ENCODE data around the gene RCC2. TPM values are rescaled to one million over a fixed set of nuclear protein-coding genes. Genes with fewer than 3 reads are reported as not detected.

The RCC2 gene
- total RNA-seq, 2 donors from 2014 or later = 112 to 181 TPM

DNA sequence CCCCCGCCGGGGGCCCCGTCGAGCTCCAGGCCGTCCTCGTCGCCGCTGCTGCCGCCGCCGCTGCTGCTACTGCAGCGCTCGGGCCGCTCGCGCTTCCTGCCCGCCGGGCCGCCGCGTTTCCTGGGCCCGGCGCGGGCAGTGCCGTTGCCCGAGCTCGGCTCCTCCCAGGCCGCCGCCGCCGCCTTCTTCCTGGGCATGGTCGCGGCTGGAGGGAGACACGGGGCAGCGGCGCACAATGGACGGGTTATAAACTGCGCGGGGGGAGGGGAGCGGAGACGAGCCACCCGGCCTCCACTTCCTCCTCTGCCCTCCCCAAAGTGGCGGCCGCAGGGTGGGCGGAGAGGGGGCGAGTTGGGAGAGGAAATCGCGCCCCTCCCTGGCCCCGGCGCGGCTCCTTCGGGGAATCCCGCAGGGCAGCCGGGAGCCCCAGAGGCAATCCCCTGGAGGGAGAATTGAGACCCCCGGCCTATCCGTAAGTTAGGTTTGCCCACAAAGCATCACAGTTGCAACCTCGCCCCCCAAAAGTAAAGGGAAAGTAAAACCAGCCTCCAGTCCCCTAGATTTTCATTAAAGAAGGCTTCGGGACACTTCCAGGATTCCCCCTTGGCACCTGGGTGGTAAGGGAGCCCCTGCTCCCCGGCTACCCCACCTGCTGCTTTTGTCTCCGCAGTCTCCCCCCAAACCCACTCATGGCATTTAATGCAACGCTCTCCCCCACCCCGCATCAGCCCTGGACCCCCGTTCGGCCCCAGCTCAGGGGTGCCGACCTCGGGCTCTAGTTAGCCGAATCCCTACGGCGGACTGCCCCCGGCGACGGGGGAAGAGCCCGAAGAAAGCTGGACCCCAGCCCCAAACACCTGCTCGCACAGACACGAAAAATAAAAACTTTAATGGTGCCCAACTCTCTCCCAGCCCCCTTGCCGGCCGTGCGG is 893 bp downstream of the RCC2 start:
- ATAC-seq (peak; percentile 76 to 84), DNase-seq (ENCODE audit: low spot score) (peak; percentile 89)
- Mint-ChIP-seq H3K27me3 (peaks cover 8 to 10% of the 10 kb centered on the region in 2 donors), H3K4me1 (ENCODE audit: low read depth in 2 of 2) (peaks cover 5 to 27% of the 10 kb centered on the region in 2 donors), H3K4me3 (peak overlapping the region; percentile 93), H3K36me3 (no peaks in the 10 kb centered on the region), H3K27ac (peak overlapping the region; percentile 89 to 94), H3K9me3 (no peaks in the 10 kb centered on the region)

DNA sequence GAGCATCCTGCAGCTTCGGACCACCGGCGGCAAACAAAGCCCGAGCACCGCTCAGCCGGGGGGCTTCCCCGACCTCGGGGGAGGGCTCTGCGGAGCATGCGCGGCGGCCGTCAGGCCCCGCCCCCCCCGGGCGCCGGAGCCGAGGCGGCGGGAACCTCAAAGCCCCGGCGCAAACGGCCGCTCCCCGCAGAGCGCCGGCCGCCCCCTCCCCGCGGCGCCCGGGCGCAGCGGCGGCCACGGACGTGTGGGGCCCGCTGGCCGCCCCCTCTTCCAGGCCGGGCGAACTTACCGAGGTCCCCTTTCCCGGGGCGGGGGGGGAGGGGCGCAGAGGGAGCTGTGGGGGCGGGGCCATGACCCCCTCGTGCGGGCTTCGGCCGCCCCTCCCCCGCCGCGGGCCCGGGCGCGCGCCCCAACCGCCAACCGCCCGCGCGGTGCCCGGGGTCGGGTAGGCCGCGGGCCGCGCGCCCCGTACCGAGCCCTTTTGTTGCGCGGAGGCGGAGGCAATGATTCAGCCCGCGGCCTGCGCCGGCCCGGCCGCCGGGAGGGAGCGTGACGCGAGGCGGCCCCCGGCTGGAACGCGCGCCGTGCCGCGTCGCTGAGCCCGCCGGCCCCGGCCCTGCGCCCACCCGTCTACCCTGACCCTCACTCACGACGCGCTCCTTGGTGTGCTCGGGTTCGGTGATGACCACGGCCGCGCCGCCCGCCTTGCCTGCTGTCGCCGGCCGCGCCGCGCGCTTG is 1.7 kb downstream of the RCC2 start:
- peaks cover 5 to 27% of the 10 kb centered on the region in 2 donors for H3K4me1 Mint-ChIP-seq (ENCODE audit: low read depth in 2 of 2)

DNA sequence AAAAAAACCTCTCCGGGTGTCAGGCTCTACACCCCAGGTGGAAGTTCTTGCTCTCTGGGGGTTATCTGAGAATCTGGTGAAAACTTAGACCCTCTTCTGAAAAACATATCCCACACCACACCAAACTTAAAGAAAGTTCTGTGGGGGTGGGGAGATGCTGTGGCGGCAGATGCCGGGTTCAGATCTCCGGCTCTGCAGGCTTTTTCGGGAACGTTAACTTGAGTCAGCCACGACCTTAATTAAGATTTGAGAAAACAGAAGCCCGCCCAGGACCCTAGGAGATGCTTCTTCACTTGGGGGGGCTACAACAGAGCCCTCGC is 2.3 kb downstream of the RCC2 start:
- no peaks in the 10 kb centered on the region for H3K36me3 Mint-ChIP-seq

More for the DNA sequence above, 1.7 kb downstream of the RCC2 start:
- H3K27ac Mint-ChIP-seq = peak overlapping the region in 1 of 2 donors; percentile 37
- DNase-seq (ENCODE audit: low spot score) (peak; percentile 63), ATAC-seq (peak; percentile 65 to 71)
- H3K4me3 Mint-ChIP-seq = peak overlapping the region; percentile 77
- H3K9me3 Mint-ChIP-seq = no peaks in the 10 kb centered on the region
- no peaks in the 10 kb centered on the region for H3K36me3 Mint-ChIP-seq
- peaks cover 0 to 8% of the 10 kb centered on the region in 2 donors for H3K27me3 Mint-ChIP-seq

DNA sequence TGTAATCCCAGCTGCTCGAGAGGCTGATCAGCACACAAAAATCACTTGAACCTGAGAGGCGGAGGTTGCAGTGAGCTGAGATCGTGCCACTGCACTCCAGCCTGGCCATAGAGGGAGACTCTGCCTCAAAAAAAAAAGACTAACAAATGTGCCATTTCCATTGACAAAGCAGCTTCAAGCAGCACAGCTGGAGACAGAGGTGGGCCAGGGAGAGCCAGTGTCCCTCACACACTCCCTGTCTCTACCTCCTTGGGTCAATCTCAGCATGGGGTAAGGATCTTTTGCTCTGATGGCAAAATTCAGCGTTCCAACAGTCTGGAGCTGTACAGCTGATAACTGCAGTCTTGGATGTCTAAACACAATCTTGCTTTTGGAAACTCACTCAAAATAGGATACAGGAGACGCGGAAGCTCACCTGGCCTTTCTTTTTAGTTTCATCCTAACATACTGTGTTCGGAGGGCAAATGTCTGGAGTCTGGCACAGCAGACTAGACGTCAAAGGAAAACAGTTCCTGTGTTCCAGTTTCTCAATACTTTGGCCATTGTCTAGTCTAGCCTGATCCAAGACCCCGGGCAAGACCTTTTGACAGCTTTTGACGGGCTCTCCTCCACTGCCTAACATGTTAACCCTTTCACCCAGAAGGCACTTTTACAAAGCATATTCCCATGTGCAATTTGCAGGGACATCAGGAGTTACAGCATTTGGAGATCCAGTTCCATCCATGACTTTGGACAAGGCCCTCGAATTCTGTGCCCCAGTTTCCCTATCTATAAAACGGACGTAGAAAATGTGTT is 2.9 kb downstream of the RCC2 start:
- Mint-ChIP-seq H3K4me1 (ENCODE audit: low read depth in 2 of 2) (peaks cover 8 to 33% of the 10 kb centered on the region in 2 donors), H3K27me3 (peaks cover 0 to 8% of the 10 kb centered on the region in 2 donors), H3K4me3 (peak overlapping the region; percentile 77), H3K27ac (peak overlapping the region in 1 of 2 donors; percentile 37), H3K36me3 (no peaks in the 10 kb centered on the region), H3K9me3 (no peaks in the 10 kb centered on the region)
- ATAC-seq = no peak
- no peak for DNase-seq (ENCODE audit: low spot score)

More for the DNA sequence above, 2.3 kb downstream of the RCC2 start:
- DNase-seq (ENCODE audit: low spot score) = no peak
- peaks cover 0 to 8% of the 10 kb centered on the region in 2 donors for H3K27me3 Mint-ChIP-seq
- H3K27ac Mint-ChIP-seq = peak overlapping the region in 1 of 2 donors; percentile 37
- peak overlapping the region; percentile 77 for H3K4me3 Mint-ChIP-seq
- peaks cover 5 to 31% of the 10 kb centered on the region in 2 donors for H3K4me1 Mint-ChIP-seq (ENCODE audit: low read depth in 2 of 2)
- H3K9me3 Mint-ChIP-seq = no peaks in the 10 kb centered on the region
- ATAC-seq = no peak

DNA sequence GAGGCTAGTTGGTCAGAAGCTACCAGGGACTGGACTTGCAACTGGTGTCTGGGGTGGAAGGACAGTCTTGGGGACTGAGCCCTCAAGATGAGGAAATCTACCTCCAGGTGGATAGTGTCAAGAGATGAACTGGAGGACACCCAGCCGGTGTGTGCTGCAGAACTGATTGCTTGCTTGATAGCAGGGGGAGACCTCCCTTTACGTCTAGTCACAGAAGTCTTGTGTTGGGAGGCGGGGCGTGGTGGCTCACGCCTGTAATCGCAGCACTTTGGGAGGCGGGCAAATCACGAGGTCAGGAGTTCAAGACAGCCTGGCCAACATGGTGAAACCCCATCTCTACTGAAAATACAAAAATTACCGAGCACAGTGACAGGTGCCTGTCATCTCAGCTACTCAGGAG is 4.9 kb downstream of the RCC2 start:
- no peaks in the 10 kb centered on the region for H3K9me3 Mint-ChIP-seq
- H3K27ac Mint-ChIP-seq = no peak overlapping the region
- peaks cover 17 to 37% of the 10 kb centered on the region in 2 donors for H3K4me1 Mint-ChIP-seq (ENCODE audit: low read depth in 2 of 2)
- no peaks in the 10 kb centered on the region for H3K36me3 Mint-ChIP-seq
- H3K4me3 Mint-ChIP-seq = no peak overlapping the region
- DNase-seq (ENCODE audit: low spot score) = no peak
- H3K27me3 Mint-ChIP-seq = no peaks in the 10 kb centered on the region
- ATAC-seq = no peak

DNA sequence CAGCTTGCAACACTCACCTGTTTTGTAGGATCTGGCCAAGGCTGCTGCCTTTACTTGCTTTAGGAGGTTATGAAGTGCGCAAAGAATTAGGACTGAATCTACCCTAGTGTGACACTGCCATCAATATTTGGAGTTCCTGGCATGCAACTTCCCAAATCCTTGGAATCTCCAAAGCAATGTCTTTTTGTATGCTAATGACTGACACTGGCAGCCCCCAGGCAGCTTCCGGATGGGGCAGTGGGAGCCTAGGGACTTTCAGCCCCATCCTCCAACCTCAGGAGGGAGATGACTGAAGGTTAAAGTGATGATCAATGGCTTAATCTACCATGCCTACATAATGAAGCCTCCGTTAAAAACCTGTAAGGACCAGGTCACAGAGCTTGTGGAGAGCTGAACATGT is 5.5 kb downstream of the RCC2 start:
- no peak overlapping the region for H3K27ac Mint-ChIP-seq

DNA sequence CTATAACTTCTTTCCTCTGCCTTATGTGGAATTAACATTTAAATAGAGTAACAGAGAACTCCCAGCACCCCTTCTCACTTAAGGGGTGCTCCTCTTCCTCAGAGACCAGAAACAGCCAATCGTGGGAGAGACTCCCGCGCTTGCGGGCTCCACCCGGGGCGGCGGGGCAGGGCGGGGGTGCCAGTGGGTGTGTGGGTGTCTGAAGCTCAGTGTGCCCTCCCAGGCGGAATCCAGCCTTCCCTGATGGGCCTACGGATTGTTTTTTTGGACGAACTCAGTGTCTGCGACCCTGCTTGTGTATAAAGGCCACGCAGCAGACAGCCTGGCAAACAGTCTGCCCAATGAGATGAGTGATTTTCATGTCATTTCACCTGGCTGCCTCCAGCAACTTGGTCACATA is 6.2 kb downstream of the RCC2 start:
- ATAC-seq = no peak
- Mint-ChIP-seq H3K36me3 (peaks cover 6% of the 10 kb centered on the region), H3K4me1 (ENCODE audit: low read depth in 2 of 2) (peaks cover 27 to 49% of the 10 kb centered on the region in 2 donors), H3K27me3 (no peaks in the 10 kb centered on the region), H3K9me3 (no peaks in the 10 kb centered on the region), H3K4me3 (no peak overlapping the region), H3K27ac (no peak overlapping the region)
- no peak for DNase-seq (ENCODE audit: low spot score)

More for the DNA sequence above, 5.5 kb downstream of the RCC2 start:
- DNase-seq (ENCODE audit: low spot score) = no peak
- no peaks in the 10 kb centered on the region for H3K36me3 Mint-ChIP-seq
- no peak overlapping the region for H3K4me3 Mint-ChIP-seq
- no peak for ATAC-seq
- H3K9me3 Mint-ChIP-seq = no peaks in the 10 kb centered on the region
- H3K27me3 Mint-ChIP-seq = no peaks in the 10 kb centered on the region
- H3K4me1 Mint-ChIP-seq (ENCODE audit: low read depth in 2 of 2) = peaks cover 23 to 42% of the 10 kb centered on the region in 2 donors

DNA sequence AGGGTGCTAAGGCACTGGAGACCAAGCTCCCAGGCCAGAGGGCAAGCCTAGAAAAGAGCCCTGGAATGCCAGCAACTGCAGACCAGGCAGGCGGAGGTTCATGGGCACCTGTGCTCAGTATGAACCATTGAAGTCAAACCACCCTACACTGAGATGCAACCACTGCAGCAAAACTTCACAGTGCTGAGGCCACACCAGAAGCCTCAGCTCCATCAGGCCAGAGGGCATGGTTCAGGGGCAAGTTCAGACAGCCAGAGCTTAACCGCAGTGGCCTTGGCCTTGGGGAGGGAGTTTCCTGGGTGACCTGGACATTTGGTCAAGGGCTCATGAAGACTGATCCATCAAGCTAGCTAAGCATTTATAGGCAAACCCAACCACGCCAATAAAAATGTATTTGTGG is 7.1 kb downstream of the RCC2 start:
- H3K4me1 Mint-ChIP-seq (ENCODE audit: low read depth in 2 of 2) = peaks cover 27 to 49% of the 10 kb centered on the region in 2 donors
- H3K36me3 Mint-ChIP-seq = peaks cover 6% of the 10 kb centered on the region
- DNase-seq (ENCODE audit: low spot score) (no peak), ATAC-seq (peak in 1 of 2 donors; percentile 29)
- no peak overlapping the region for H3K27ac Mint-ChIP-seq
- H3K27me3 Mint-ChIP-seq = no peaks in the 10 kb centered on the region
- H3K4me3 Mint-ChIP-seq = no peak overlapping the region
- no peaks in the 10 kb centered on the region for H3K9me3 Mint-ChIP-seq

DNA sequence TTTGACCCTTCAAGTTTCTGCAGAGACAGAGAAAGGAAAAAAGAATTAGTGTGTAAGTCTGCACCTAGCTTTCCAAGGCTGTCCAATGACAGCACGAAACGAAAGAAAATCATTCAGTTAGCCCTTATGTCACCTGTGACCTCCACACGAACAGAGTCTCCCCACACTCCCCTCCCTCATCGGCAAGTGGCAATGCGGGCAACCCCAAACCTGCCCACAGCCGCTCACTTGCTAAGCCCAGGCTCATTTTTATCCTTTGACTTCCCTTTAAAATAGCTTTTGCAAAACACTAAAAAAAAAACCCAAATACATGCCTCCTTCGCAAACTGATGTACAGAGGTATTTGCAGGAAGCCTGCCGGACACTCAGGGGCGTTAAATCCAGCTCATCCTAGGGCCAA is 10.3 kb downstream of the RCC2 start:
- peaks cover 21% of the 10 kb centered on the region for H3K36me3 Mint-ChIP-seq
- ATAC-seq = peak in 1 of 2 donors; percentile 55
- DNase-seq (ENCODE audit: low spot score) = no peak
- no peak overlapping the region for H3K27ac Mint-ChIP-seq
- peak overlapping the region; percentile 62 for H3K4me3 Mint-ChIP-seq
- no peaks in the 10 kb centered on the region for H3K9me3 Mint-ChIP-seq
- no peaks in the 10 kb centered on the region for H3K27me3 Mint-ChIP-seq
- peaks cover 30 to 39% of the 10 kb centered on the region in 2 donors for H3K4me1 Mint-ChIP-seq (ENCODE audit: low read depth in 2 of 2)

DNA sequence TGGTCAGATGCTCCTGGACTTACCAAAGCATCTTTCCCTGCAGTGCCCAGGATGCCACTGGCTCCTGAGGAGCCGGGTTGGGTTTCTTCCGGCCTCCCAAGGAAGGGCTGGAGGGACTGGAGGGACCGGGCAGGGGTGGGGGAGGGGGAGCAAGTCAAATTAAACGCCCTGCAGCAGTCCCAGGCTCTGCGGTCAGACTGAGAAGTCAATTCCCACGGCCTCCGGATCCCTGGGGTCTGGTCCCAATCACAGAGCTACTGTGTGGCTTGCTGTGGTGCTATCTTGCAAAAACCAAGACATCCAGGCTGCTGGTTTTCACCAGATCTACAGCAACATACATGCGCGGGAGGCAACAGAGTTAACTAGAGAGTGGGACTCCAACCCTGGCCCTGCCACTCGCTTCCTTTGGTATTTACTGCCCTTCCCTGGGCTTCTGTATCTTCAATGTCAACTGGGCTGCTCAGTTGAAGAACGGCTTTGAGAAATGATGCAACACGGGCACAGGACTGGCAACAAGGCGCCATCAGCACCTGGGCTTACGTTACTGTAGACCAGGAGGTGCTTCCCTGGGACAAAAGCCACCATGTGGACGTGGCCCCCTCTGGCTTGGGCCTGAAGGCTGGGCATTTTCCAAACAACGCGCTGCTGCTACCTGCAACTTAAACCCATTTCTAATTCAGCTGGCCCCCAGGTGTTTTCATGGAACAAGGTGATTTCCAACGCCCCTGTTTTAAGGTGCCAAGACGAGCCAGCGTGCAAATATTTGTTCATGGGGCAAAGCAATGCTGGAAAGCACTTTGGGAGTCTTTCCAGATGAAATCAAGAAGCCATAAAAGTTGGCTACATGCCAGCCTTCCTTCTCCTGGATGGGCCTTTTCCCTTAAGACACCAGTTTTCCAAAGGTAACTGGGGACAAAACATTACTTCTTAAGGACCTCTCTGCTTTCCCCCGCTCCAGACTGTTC is 11.5 kb downstream of the RCC2 start:
- Mint-ChIP-seq H3K27ac (no peak overlapping the region), H3K4me1 (ENCODE audit: low read depth in 2 of 2) (peaks cover 42% of the 10 kb centered on the region in 2 donors), H3K9me3 (no peaks in the 10 kb centered on the region), H3K27me3 (no peaks in the 10 kb centered on the region), H3K36me3 (peaks cover 31% of the 10 kb centered on the region), H3K4me3 (no peak overlapping the region)
- ATAC-seq (no peak), DNase-seq (ENCODE audit: low spot score) (no peak)

DNA sequence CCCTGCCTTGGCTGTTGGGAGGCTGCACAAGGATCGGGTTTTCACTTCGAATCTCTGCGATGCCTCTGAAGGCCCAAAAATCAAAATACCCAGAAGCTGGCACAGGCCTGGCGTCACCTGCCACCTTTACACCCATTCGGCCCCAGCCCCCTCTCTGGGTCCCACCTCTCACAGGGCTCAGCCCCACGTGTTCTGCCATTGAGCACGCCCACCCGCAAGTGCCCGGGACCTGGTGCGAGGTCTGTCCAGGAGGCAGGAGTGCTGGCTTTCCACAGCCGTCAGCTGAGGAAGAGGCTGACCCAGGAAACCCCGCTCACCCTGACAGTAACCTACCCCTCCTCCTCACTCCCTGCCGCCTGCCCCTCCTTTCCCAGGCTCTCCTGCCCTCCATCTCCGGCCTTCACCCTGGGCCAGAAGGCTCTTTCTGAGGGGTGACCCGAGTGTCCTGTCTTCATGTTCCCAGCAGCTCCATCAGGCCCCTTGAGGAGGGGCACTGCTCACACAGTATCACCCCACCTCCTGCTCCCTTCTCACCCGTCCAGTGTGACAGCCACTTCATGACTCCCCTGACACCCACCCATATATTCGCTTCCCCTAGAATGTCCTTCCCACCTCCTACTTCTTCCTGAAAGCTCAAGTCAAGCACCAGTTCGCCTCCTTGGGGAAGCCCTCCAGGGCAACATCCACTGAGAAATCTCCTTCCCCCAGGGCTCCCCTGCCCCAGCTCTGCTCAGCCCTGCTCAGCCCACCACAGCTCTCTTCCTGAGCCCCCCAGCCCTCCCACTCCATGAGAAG is 13.5 kb downstream of the RCC2 start:
- no peak overlapping the region for H3K4me3 Mint-ChIP-seq
- H3K36me3 Mint-ChIP-seq = peaks cover 31% of the 10 kb centered on the region
- no peaks in the 10 kb centered on the region for H3K27me3 Mint-ChIP-seq
- peak in 1 of 2 donors; percentile 34 for ATAC-seq
- peaks cover 36 to 37% of the 10 kb centered on the region in 2 donors for H3K4me1 Mint-ChIP-seq (ENCODE audit: low read depth in 2 of 2)
- H3K9me3 Mint-ChIP-seq = no peaks in the 10 kb centered on the region
- DNase-seq (ENCODE audit: low spot score) = no peak
- no peak overlapping the region for H3K27ac Mint-ChIP-seq

DNA sequence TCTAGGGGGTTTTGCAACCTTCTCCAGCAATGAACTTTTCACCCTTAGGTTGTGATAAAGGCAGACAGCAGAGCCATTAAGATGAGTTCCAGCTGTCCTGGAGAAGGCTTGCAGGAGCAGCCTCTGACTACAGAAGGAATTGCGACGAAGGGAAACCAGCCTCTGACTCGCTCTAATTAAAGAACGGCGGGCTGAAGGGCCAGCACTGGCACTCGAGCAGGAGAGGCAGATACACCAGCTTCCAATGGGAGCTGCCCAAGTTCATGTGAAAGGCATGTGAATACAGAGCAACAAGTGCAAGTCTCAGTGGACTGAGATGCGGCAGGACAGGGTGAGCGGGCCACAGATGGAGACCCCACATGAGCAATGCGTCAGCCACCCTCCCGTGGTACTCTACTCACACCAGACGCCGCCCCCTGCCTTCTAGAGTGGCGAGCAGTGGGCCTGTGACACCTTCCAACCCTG is 15.7 kb downstream of the RCC2 start:
- no peak for DNase-seq (ENCODE audit: low spot score)
- Mint-ChIP-seq H3K9me3 (no peaks in the 10 kb centered on the region), H3K4me1 (ENCODE audit: low read depth in 2 of 2) (peaks cover 24 to 27% of the 10 kb centered on the region in 2 donors), H3K27me3 (no peaks in the 10 kb centered on the region), H3K4me3 (no peak overlapping the region), H3K36me3 (peaks cover 37% of the 10 kb centered on the region), H3K27ac (no peak overlapping the region)
- ATAC-seq = no peak
